HG02884 (cell line): ENCODE results near the gene CPNE4.
"Not testable (repeated sequence)": the region's sequence is repeated elsewhere in the genome, so short reads cannot be mapped to it uniquely, and the experiment has no call there.

Experiments used
- ATAC-seq: cut with Tn5 transposase; IDR thresholded peaks from one replicate; pipeline ENCODE4 v1.9.1; 2021; ENCODE audit warnings: mild to moderate bottlenecking, moderate library complexity; ENCODE audit not compliant: unreplicated experiment

CPNE4 gene

GRCh38 chr3:131885871-131886270, 148.9 kb downstream of the CPNE4 start:
- not testable (repeated sequence) for ATAC-seq

- ATAC-seq = no peak
Observed at GRCh38 chr3:131883711-131884407, 151.0 kb downstream of the CPNE4 start.

- ATAC-seq = no peak
Observed at GRCh38 chr3:131883086-131883485, 151.7 kb downstream of the CPNE4 start.

- no peak for ATAC-seq
Observed at GRCh38 chr3:131881777-131882176, 153.0 kb downstream of the CPNE4 start.

GRCh38 chr3:131880948-131881347, 153.9 kb downstream of the CPNE4 start:
- no peak for ATAC-seq

GRCh38 chr3:131868203-131868602, 166.6 kb downstream of the CPNE4 start:
- no peak for ATAC-seq

- ATAC-seq = no peak
Observed at GRCh38 chr3:131856171-131856570, 178.6 kb downstream of the CPNE4 start.

- ATAC-seq = no peak
Observed at GRCh38 chr3:131850223-131850622, 184.6 kb downstream of the CPNE4 start.

- no peak for ATAC-seq
Observed at GRCh38 chr3:131849616-131850015, 185.2 kb downstream of the CPNE4 start.

- ATAC-seq = no peak
Observed at GRCh38 chr3:131847966-131848510, 186.8 kb downstream of the CPNE4 start.

- ATAC-seq = no peak
Observed at GRCh38 chr3:131846296-131846924, 188.4 kb downstream of the CPNE4 start.

GRCh38 chr3:131843174-131843573, 191.6 kb downstream of the CPNE4 start:
- no peak for ATAC-seq

- no peak for ATAC-seq
Observed at GRCh38 chr3:131840156-131840797, 194.5 kb downstream of the CPNE4 start.

- ATAC-seq = no peak
Observed at GRCh38 chr3:131835906-131836305, 198.9 kb downstream of the CPNE4 start.

GRCh38 chr3:131831608-131832007, 203.2 kb downstream of the CPNE4 start:
- ATAC-seq = no peak

GRCh38 chr3:131821191-131821762, 213.5 kb downstream of the CPNE4 start:
- ATAC-seq = no peak

- no peak for ATAC-seq
Observed at GRCh38 chr3:131819381-131820055, 215.3 kb downstream of the CPNE4 start.

- ATAC-seq = no peak
Observed at GRCh38 chr3:131812433-131812832, 222.4 kb downstream of the CPNE4 start.

- no peak for ATAC-seq
Observed at GRCh38 chr3:131811481-131811880, 223.3 kb downstream of the CPNE4 start.

- ATAC-seq = no peak
Observed at GRCh38 chr3:131807822-131808221, 227.0 kb downstream of the CPNE4 start.

GRCh38 chr3:131806736-131807135, 228.1 kb downstream of the CPNE4 start:
- ATAC-seq = no peak
